Neural progenitor cell (in vitro differentiated cells): ENCODE data around the gene SPINK1.

ENCODE experiments used
- CTCF ChIP-seq: fragments of 200-600 bp; sonication (generic); IDR thresholded peaks from 2 replicates; pipeline ENCODE4 v1.5.1; 2017; ENCODE audit warnings: antibody characterized with exemption, mild to moderate bottlenecking
- EZH2 ChIP-seq: fragments of 200-600 bp; sonication (generic); IDR thresholded peaks from 2 replicates; pipeline ENCODE4 v1.6.1; 2017; ENCODE audit warnings: antibody characterized with exemption, mild to moderate bottlenecking, moderate library complexity

- TF ChIP-seq CTCF (no peak), EZH2 (no peak)
Observed at GRCh38 chr5:147855774-147856069, 24.3 kb upstream of the SPINK1 start.
